ENCODE results near the gene GBX2.

GBX2 gene

DNA sequence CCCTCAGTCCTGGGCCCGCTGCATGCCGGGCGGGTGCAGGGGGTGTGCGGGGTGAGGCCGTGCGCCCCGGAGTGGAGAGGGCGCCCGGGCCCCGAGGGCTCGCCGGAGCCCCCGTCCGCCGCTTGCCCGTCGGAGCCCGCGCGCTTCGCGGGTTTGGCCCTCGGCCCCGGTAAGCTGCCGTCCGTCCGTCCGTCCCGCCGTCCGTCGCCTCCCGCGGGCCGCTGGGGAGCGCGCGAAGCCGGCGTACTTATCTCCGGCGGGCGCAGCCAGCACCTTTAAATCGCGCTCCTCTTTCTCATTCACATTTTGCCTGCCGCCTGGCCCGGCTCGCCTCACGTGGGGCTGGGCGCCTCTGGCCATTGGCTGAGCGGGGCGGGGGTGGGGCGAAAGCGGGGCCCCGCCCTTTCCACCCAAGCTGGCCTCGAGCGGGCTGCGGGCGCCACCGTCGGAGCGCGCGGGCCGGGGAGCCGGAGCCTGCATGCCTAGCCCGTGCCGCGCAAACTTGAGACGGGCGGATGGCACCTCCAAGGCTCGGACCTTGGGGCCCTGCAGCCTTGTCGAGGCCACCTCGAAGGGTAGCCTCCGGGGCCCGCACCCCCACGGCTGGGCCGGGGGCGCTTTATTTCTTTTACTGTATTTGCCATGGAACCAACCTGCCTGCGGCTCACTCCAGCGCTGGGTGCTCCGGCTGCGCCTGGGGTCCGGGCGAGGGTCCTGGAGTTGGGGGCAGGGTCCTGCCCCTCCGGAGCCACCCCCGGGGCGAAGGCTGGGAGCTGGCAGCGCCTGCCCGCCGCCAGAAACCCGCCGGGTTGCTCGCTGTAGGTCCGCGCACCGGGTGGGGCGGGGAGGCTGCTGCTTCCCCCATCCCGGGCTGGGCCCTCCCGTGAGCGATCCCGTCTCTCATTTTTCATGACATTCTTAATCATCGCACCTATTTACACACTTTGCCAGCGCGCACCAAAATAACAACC, at the start of gene GBX2:
Gene GBX2, minus strand, starts transcription at position 277 of the 971 bp plus-strand sequence. CDS start 415 bp downstream, outside the sequence.
- TF ChIP-seq, protein P1, sequence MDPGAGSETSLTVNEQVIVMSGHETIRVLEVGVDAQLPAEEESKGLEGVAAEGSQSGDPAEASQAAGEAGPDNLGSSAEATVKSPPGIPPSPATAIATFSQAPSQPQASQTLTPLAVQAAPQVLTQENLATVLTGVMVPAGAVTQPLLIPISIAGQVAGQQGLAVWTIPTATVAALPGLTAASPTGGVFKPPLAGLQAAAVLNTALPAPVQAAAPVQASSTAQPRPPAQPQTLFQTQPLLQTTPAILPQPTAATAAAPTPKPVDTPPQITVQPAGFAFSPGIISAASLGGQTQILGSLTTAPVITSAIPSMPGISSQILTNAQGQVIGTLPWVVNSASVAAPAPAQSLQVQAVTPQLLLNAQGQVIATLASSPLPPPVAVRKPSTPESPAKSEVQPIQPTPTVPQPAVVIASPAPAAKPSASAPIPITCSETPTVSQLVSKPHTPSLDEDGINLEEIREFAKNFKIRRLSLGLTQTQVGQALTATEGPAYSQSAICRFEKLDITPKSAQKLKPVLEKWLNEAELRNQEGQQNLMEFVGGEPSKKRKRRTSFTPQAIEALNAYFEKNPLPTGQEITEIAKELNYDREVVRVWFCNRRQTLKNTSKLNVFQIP (CRISPR knock-in tag; IDR thresholded peaks at IDR 0.05; ENCODE audit: borderline replicate concordance, low read depth): no peak
- no peak for TF ChIP-seq ZFP3 (CRISPR knock-in tag; IDR thresholded peaks at IDR 0.05)
- TF ChIP-seq ZNF70 (CRISPR knock-in tag; IDR thresholded peaks at IDR 0.05): no peak
- no peak for TF ChIP-seq CSDC2 (CRISPR knock-in tag; IDR thresholded peaks at IDR 0.05)
- ATAC-seq: peak; percentile 46

DNA sequence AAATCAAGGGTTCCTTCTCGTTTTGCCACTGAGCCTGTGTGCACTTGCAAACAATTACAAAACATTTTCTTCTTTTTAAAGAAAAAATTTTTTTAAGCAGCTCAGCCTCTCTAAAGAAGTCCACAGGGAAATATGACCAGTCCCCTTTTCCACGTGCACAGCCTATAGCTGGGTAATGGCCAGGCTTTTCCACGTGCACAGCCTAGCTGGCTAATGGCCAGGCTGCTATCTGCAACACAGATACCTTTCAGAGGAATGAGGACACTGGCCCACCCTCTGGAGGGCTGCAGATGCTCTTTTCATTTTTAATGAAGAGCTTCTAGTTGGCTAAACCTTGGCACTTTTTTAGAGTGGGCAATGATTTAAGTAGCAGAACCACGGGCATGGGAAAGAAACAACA, 49.7 kb upstream of the GBX2 start:
- no peak for ATAC-seq

DNA sequence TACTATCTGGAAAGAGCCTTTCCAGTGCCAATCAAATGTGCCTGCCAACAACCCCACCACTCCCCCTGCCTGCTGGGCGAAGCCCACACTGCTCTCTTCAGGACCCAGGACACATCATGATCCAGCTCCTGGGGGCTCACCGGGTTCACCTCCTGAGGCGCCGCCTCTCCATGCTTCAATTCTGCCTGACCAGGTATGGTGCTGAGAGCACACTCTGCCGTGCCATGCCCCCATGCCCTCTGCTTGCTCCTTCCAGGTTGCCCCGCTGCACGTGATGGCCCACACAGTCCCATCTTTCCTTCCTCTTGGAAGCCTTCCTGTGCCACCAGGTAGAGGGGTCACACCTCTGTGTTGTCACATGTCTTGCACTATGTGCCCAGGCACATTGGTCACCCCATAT, 48.5 kb upstream of the GBX2 start:
- TF ChIP-seq ZNF565 (CRISPR knock-in tag; conservative IDR thresholded peaks at IDR 0.05; ENCODE audit: low read depth) (no peak), ZC3H10 (CRISPR knock-in tag; IDR thresholded peaks at IDR 0.05) (no peak), PPARA (CRISPR knock-in tag; IDR thresholded peaks at IDR 0.05; ENCODE audit: borderline replicate concordance) (no peak), BACH2 (CRISPR knock-in tag; IDR thresholded peaks at IDR 0.05; ENCODE audit: borderline replicate concordance) (no peak), ZFP3 (CRISPR knock-in tag; IDR thresholded peaks at IDR 0.05) (no peak), ESRRG (CRISPR knock-in tag; IDR thresholded peaks at IDR 0.05) (no peak), ZFP30 (CRISPR knock-in tag; IDR thresholded peaks at IDR 0.05) (no peak), SNAI2 (CRISPR knock-in tag; IDR thresholded peaks at IDR 0.05) (no peak), ZNF8 (CRISPR knock-in tag; IDR thresholded peaks at IDR 0.05) (no peak), GLIS3 (CRISPR knock-in tag; IDR thresholded peaks at IDR 0.05) (no peak)
- TF ChIP-seq, protein P2, sequence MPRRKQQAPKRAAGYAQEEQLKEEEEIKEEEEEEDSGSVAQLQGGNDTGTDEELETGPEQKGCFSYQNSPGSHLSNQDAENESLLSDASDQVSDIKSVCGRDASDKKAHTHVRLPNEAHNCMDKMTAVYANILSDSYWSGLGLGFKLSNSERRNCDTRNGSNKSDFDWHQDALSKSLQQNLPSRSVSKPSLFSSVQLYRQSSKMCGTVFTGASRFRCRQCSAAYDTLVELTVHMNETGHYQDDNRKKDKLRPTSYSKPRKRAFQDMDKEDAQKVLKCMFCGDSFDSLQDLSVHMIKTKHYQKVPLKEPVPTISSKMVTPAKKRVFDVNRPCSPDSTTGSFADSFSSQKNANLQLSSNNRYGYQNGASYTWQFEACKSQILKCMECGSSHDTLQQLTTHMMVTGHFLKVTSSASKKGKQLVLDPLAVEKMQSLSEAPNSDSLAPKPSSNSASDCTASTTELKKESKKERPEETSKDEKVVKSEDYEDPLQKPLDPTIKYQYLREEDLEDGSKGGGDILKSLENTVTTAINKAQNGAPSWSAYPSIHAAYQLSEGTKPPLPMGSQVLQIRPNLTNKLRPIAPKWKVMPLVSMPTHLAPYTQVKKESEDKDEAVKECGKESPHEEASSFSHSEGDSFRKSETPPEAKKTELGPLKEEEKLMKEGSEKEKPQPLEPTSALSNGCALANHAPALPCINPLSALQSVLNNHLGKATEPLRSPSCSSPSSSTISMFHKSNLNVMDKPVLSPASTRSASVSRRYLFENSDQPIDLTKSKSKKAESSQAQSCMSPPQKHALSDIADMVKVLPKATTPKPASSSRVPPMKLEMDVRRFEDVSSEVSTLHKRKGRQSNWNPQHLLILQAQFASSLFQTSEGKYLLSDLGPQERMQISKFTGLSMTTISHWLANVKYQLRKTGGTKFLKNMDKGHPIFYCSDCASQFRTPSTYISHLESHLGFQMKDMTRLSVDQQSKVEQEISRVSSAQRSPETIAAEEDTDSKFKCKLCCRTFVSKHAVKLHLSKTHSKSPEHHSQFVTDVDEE (CRISPR knock-in tag; IDR thresholded peaks at IDR 0.05): no peak
- TF ChIP-seq, protein P3, sequence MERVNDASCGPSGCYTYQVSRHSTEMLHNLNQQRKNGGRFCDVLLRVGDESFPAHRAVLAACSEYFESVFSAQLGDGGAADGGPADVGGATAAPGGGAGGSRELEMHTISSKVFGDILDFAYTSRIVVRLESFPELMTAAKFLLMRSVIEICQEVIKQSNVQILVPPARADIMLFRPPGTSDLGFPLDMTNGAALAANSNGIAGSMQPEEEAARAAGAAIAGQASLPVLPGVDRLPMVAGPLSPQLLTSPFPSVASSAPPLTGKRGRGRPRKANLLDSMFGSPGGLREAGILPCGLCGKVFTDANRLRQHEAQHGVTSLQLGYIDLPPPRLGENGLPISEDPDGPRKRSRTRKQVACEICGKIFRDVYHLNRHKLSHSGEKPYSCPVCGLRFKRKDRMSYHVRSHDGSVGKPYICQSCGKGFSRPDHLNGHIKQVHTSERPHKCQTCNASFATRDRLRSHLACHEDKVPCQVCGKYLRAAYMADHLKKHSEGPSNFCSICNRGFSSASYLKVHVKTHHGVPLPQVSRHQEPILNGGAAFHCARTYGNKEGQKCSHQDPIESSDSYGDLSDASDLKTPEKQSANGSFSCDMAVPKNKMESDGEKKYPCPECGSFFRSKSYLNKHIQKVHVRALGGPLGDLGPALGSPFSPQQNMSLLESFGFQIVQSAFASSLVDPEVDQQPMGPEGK (CRISPR knock-in tag; IDR thresholded peaks at IDR 0.05; ENCODE audit: borderline replicate concordance): no peak
- TF ChIP-seq, protein P1 (CRISPR knock-in tag; IDR thresholded peaks at IDR 0.05; ENCODE audit: borderline replicate concordance, low read depth): no peak
- TF ChIP-seq, protein P4, sequence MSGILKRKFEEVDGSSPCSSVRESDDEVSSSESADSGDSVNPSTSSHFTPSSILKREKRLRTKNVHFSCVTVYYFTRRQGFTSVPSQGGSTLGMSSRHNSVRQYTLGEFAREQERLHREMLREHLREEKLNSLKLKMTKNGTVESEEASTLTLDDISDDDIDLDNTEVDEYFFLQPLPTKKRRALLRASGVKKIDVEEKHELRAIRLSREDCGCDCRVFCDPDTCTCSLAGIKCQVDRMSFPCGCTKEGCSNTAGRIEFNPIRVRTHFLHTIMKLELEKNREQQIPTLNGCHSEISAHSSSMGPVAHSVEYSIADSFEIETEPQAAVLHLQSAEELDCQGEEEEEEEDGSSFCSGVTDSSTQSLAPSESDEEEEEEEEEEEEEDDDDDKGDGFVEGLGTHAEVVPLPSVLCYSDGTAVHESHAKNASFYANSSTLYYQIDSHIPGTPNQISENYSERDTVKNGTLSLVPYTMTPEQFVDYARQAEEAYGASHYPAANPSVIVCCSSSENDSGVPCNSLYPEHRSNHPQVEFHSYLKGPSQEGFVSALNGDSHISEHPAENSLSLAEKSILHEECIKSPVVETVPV (CRISPR knock-in tag; IDR thresholded peaks at IDR 0.05): no peak
- no peak for ATAC-seq

More for the DNA sequence above, 49.7 kb upstream of the GBX2 start:
- TF ChIP-seq ISL1 (CRISPR knock-in tag; IDR thresholded peaks at IDR 0.05) (no peak), ZFP30 (CRISPR knock-in tag; IDR thresholded peaks at IDR 0.05) (no peak), ZNF70 (CRISPR knock-in tag; IDR thresholded peaks at IDR 0.05) (no peak)
- TF ChIP-seq, protein P1 (CRISPR knock-in tag; IDR thresholded peaks at IDR 0.05; ENCODE audit: borderline replicate concordance, low read depth): no peak
- TF ChIP-seq, protein P3 (CRISPR knock-in tag; IDR thresholded peaks at IDR 0.05; ENCODE audit: borderline replicate concordance): no peak
